HG02798 (cell line): Measurements from ENCODE around the gene MTCL1.

Experiments used
- ATAC-seq: cut with Tn5 transposase; IDR thresholded peaks from one replicate; pipeline ENCODE4 v1.9.1; 2021; ENCODE audit warnings: mild to moderate bottlenecking; ENCODE audit not compliant: unreplicated experiment, poor library complexity

The MTCL1 gene

DNA sequence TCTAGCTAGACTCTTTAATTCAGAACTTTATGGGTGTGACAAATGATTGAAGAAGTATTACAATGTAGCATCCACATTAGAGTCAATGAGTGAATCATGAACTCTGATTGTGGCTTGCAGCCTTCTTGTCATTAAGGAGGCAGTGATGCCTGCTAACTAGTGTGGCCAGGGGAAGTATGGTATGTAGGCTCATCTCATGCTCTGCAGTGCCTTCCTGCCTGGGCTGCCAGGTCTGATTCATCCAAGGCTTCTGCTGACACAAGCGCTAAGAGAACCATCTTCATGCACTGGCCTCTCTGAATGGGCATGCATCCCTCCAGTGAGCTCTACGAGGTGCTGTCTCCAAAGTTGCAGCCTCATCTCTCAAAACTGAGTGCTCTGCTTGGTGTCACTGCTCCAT is 144.3 kb downstream of the MTCL1 start:
- ATAC-seq, result no peak

DNA sequence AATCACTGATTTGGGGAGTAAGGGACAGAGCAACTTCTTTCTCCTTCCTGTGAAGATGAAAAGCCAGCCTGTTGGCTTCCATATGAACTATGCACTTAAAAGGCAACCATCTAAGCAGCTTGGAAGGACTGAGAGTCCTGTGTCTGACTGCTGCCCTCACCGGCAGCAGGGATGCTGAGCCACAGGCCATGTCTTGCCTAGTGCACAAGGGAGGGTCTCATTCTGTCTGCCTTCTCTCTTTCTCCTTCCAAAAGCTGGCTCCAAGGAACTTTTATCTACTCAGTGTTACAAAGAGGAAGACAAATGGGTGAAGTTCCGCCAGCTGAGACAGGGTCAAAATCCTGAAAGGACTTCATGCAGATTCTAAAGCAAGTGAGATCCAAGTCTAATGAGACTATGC is 146.3 kb downstream of the MTCL1 start:
- no peak for ATAC-seq

DNA sequence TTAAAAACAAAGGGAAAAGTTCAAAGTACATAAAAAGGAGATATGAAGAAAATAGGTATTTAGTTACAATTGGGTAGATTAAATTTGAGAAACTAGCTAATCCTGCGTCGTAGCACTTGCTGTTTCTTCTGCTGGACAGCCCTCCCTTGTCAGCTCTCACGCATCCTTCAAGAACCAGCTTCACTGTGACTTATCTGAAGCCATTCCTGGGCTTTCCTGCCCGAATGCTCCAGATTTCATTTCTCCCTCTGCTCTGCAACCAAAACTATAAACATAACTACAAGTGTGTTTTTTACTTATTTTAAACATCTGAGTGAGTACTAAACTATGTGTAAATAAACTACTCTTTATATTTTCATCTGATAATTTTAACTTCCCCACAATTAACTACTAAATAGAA is 149.2 kb downstream of the MTCL1 start:
- no peak for ATAC-seq

DNA sequence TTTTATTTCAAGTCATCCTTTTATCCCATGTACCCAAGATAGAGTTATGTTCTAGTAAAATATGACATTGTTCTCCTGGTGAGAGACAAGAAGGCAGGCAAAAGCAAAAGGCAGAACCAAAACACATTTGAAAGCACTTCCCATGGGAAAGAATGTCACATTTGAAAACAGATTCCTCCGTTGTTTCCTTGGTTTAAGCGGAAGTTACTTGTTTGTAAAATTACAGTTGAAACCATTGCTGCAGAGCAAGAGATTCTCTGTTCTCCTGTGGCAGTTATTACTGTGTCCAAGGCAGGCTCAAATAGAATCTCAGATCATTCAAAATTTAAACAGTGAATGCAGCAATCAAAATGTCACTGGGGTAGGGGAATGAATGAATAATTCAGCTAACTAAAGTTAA is 149.6 kb downstream of the MTCL1 start:
- ATAC-seq, result no peak

DNA sequence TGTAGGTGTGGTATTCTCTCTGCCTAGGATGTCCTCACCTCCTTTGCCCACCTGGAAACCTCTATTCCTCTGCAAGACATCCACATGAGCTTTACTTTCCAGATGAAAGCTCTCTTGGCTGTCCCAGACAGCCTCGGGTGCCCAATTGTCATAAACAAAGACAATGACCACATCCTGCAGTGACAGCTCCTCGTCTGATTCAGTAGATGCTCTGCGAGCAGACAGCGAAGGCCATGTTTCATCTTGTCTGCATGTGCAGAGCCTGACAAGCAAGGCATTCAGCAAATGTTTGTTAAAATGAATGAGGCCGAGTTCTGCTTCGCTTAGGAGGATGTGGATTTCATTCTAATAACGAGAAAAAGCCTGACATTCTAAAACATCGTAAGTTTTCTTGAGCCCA is 150.9 kb downstream of the MTCL1 start:
- no peak for ATAC-seq

DNA sequence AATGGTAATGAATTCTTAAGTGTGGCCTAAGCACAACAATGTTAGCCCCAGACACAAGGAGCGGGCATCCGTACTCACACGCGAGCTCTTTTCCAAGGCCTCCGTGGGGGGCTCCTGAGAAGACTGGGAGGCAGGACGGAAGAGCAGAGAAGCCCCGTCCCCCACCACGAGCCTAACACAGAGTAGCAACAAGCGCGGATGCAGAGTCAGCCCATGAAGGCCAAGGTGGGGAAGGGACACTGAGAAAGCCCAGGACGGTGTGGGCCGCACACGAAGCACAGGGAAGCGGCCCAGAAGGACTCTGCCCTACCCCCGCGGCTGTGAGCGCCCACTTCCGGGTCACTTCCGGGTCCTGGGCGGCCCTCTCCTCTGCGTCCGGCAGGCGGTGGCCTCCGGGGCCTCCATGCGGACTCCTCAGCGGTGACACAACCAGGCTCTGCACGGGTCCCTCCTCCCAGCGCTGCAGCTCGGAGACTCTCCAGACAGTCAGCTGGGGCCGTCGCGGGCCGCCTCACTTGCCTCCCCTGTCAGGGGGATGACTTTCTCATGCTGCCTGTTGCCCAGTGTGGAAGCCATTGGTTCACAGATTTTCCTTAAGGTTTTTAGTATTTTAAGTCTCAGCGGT is 151.5 kb downstream of the MTCL1 start:
- ATAC-seq, result no peak

DNA sequence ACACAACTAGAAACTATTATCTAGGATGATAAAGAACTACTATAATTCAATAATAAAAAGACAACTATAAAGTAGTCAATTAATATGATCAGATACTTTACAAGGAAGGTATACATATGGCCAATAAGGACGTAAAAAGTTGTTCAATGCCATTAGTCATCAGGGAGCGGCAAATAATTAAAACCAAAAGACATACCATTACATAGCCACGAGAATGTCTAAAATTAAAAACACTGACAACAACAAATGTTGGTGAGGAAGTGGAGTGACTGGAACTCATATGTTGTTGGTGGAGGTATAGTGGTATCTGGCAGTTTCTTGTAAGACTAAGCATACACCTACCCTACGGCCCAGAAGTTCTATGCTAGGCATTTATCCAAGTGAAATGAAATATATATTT is 152.4 kb downstream of the MTCL1 start:
- no peak for ATAC-seq

DNA sequence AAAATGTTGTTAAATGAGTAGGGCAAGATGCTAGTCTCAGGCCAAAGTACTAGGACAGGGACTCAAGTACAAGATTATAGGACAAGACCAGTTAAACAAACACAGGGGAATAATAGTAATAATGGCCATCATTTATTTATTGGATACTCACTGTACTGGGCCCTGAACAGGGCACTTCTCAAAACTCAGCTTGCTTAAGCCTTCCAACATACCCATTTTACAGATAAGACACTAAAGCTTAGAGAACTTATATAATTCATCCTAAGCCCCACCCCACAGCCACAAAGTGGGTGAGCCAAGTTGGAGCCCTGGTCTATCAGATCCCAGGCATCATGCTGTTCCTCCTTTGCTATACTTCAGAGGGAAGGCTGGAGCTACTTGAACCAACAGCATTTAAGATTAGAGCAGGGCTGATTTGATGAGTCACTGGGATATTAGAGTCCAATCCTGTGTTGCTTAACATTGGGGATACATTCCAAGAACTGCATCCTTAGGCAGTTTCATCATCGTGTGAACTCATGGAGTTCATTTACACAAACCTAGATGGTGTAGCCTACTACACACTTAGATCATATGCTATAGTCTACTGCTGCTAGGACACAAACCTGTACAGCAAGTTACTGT is 153.6 kb downstream of the MTCL1 start:
- ATAC-seq, result no peak

DNA sequence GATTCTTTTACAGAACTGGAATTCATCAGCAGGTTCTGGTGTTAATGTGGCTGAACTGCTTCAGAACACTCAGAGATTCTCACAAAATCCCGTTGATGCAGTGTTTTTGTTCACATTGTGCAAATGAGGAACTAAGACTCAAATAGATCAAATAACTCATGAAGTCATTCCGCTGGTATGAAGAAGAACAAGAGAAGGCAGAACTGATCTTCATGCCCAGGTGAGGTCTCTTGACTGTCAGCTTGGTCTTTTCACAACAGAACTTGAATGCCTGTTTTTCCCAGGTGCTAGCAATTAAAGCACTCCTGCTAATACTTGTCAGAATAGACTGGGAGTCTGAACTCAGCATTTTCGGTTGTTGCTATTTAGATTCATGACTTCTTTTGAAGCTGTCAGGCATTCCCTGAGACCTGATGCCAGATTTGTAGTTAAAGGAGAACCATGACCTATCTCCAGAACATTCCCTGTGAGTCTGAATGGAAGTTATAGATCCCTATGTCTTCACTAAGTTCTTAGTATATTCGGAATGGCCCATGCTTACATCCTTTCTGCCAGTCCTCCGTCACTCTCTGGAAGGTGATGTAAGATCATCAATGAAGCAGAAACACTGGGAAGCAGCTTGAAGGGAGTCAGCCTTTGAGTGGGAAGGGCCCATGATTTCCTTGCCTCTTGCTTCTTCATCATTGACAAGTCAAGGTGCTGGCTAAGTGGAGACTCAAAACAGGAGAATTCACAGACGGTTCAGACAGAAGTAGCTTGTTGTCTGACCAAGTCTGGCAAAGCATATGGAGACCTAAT is 155.7 kb downstream of the MTCL1 start:
- no peak for ATAC-seq

DNA sequence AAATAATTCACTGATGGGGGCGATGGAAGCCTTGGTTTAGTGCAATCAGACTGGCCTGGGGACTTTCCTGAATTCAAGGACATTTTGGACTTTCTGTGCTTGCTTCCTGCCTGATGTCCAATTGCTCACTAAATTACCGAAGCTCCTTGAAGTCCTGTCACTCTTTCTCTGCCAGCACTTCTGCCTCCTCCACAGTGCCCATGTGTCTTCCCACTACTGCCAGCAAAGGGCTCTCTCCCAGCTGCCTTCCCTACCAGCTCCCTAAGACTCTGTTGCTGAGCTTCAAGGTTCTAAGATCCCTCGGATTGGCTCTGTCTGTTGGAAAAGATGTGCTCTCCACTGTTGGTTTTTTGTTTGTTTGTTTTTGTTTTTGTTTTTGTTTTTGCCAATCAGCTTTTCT is 158.1 kb downstream of the MTCL1 start:
- ATAC-seq, result no peak

DNA sequence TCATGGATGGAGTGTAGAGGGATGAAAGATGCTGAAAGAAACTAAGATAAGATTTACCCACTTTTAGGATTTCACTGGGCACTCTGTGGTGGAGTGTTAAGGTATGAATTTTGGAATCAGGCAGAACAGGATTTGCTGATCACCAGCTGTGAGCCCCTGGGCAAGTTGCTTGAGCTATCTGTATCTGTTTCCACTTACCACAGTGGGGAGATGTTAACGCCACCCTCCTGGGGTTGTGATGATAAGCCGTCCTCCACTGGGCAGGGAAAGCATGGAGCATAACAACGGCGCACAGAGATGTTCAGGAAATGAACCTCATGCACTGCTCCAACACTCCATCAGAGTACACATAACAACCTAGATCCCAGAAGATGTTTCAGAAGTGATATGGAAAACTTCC is 160.6 kb downstream of the MTCL1 start:
- ATAC-seq, result no peak

DNA sequence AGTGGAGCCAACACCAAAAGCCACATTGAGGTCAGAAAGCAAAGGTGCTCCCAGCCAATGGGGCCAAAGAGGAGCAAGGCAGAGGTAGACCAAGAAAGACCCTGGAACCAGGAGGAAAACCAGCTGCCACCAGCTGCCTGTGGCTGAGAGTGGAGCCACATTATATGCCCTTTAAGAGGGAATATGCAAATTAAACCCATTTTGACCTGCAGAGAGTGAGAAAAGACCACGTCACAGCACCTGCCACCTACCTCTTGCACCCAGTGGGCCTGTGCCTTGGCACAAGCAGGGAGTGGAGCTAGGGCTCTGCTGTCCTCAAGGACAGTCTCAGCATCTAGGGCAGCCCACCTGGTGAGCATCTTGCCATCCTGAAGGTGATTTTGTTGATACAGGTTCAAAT is 161.3 kb downstream of the MTCL1 start:
- ATAC-seq, result no peak

DNA sequence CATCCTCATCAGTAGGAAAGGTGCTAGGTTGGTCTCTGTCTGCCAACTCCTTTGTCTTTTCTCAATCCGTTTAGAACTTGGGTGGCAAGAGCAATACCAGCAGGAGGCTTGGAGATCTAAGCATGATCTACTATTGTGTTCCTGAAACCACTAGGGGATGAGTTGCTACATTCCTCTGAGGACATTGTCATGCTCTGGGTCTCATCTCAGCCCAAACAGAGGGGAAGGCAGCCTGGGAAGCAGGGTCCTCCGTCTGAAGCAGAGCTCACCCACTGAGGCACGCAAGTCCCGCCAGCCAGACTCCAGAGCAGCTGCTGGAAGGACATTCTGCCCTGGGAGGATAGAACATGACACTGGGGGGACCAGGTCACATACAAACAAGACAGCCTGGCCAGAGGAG is 162.9 kb downstream of the MTCL1 start:
- no peak for ATAC-seq

DNA sequence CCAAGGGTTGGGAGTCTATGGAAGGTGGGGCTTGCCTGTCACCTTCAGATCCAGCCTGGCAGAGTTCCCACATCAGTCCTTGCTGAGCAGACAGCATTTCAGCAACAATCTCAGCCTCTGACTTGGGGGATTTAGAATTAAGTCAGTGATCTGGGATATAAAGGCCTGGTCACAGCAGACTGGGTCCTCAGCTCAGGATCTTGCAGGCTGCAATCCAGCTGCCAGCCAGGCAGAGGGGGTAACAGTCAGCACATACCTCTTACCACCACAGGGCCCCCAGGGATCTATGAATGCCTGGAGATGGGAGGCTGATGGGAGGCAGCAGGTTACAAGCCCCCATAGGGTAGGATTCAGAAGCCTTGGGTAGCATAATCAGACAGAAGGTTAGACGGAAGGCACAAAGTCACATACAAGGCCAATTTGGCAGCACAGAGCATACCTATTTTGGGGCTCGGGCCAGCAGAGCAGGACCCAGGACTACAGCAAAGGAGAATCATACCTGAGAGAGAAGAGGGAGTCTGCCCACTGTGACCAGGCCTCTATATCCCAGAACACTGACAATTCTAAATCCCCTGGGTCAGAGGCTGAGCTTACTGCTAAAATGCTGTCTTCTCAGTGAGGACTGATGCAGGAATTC is 163.5 kb downstream of the MTCL1 start:
- no peak for ATAC-seq

DNA sequence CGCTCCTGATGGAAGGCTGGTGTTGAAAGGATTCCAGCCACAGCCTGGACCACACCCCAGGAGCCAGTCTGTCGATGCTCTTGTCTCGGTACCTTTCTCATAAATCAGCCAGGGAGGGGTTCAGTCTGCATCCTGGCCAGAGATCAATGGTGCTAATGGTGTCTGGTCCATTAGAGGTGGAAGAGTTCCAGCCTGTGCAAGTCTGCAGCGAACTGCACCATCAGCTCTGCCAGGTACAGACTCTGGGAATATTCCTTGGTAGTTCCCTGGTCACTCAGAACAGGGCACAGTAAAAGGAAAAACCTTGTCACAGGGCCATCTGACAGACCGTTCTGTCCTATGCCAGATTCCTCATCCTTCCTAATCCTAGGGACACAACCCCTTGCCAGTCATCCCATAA is 164.3 kb downstream of the MTCL1 start:
- ATAC-seq, result no peak

DNA sequence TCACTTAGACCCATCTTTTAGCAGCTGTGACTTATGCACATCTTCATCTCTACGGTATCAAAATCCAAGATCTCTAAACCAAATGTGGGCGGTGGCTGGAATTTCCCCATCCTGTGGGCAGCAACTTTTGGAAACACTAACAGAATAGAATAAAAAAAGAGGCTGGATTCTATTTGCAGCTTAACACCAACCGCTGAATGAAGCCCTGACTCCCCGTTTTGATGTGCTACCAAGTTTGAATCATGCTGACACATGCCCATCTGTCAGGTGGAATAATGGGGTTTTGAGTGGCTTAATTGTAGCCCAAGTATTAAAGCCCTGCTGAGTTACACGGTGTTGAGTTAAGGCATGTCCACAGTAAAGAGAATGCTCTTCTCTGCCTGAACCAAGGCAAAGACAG is 165.2 kb downstream of the MTCL1 start:
- no peak for ATAC-seq

DNA sequence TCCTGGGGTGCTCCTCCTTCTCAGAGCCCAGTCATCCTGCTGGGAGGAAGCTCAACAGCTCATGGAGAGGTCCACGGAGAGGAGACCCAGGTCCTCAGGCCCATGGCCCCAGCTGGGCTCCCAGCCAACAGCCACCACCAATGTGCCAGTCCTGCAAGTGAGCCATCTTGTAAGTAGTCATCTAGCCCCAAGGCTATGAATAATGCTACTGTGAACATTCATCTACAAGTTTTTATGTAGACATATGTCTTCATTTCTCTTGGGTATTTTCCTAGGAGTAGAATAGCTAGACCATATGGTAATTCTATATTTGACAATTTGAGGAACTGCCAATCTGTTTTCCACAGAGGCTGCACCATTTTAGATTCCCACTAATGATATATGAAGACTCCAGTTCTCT is 166.1 kb downstream of the MTCL1 start:
- ATAC-seq, result no peak

DNA sequence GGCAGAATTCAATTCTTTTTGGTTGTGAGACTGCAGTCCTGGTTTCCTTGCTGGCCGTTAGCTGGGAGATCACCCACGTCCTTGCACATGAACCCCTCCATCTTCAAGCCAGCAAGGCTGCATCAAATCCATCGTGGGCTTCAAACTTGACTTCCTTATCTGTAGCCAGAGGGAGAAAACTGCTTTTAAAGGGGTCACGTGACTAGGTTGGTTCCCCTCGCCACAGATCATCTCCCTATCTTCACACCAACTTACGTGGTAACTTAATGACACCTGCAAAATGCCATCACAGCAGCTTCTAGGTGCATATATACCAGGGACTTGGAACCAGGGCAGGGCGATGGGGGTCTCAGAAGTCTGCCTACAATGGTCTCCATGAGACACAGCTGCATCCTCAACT is 169.5 kb downstream of the MTCL1 start:
- no peak for ATAC-seq

DNA sequence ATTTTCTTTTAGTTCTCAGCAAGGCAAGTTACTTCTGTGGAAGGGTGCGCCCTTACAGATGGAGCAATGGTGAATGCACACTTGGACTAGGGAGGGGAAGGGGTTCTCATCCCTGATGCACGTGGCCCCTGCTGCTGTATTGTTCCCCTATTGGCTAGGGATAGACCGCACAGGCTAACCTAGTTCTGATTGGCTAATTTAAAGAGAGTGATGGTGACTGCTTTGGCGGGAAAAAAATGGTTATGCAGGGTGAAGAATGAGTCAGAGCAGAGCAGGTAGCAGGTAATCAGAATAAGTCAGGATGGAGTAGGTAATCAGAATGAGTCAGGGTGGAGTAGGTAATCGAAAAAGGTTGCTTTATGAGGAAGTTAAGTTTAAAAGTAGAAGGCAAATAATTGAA is 171.5 kb downstream of the MTCL1 start:
- ATAC-seq, result no peak

DNA sequence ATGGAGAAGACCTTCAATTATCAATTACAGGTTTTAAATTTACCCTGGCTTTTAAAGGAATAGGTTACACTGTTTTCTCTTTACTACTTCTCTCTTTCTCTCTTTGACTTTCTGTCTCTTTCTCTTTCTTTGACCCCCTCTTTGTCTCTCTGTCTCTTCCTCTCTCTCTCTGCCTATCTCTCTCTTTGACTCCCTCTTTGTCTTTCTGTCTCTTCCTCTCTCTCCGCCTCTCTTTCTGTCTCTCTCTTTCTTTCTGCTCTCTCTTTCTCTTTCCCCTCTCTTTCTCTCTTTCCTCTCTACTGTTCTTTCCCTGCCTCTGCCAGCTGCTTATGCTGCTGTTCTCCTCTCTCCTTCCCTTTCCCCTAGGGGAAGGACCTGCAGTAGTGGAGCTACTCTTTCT is 175.7 kb downstream of the MTCL1 start:
- ATAC-seq, result no peak
